ENCODE measurements around the gene ALK.

The ALK gene

GRCh38 chr2:29485117-29485516 lies 436.3 kb downstream of the ALK start:
- H3K27ac ChIP-seq (ENCODE audit: low read length): no peak overlapping the region
- no peaks in the 10 kb centered on the region for H3K27me3 ChIP-seq (ENCODE audit: low read depth, low read length)
- H3K4me1 ChIP-seq (ENCODE audit: control insufficient read depth in 1 of 2, insufficient read depth in 2 of 2, low read length in 2 of 2): no peaks in the 10 kb centered on the region
- H3K36me3 ChIP-seq (ENCODE audit: control insufficient read depth in 1 of 2, insufficient read depth in 2 of 2, low read length in 2 of 2): no peaks in the 10 kb centered on the region
- no peak overlapping the region for H3K4me3 ChIP-seq (ENCODE audit: low read depth in 1 of 2, low read length in 2 of 2)
- H3K9me3 ChIP-seq (ENCODE audit: control insufficient read depth in 1 of 2, low read length in 2 of 2): peaks cover 0 to 6% of the 10 kb centered on the region in 2 donors

DNA sequence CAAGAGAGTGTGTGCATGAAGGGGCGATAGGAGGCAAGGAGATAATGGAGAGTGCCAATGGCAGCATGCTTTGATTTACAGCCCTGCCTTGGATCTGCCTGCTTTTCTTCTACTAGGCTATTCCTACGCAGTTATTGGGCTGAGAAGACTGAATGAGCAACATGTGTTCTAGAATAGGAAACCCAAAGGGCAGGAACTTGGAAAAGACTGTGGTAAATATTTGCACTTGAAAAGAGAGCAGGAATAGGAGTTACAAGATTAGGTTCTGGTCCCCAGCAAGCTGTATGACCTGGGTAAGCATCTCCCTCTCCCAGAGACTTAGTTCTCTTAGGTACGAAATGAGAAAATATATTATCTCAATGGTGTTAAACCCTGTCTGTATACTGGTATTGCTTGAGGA lies 438.5 kb downstream of the ALK start:
- no peak overlapping the region for H3K27ac ChIP-seq (ENCODE audit: low read length)
- no peaks in the 10 kb centered on the region for H3K36me3 ChIP-seq (ENCODE audit: control insufficient read depth in 1 of 2, insufficient read depth in 2 of 2, low read length in 2 of 2)
- no peaks in the 10 kb centered on the region for H3K27me3 ChIP-seq (ENCODE audit: low read depth, low read length)
- H3K4me3 ChIP-seq (ENCODE audit: low read depth in 1 of 2, low read length in 2 of 2): no peak overlapping the region
- H3K9me3 ChIP-seq (ENCODE audit: control insufficient read depth in 1 of 2, low read length in 2 of 2): peaks cover 0 to 6% of the 10 kb centered on the region in 2 donors
- no peaks in the 10 kb centered on the region for H3K4me1 ChIP-seq (ENCODE audit: control insufficient read depth in 1 of 2, insufficient read depth in 2 of 2, low read length in 2 of 2)

DNA sequence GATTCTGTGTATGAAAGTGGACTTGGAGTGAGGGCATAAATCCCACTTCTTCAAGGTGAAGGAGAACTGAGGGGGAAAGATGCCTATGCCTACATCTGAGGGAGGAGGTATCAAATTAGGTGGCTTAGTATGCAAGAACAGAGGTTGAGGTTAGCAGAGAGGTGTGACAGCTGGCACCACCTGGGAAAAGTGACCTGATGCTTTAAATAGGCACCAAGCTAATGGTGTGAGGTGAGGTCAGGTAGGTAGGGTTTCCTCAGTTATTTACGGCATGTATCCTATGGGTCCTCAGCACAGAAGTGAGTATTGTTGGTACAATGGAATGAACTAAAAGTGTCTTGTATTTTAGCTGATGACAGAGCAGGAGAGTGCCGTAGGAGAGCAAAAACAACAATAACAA lies 439.0 kb downstream of the ALK start:
- no peaks in the 10 kb centered on the region for H3K4me1 ChIP-seq (ENCODE audit: control insufficient read depth in 1 of 2, insufficient read depth in 2 of 2, low read length in 2 of 2)
- H3K27me3 ChIP-seq (ENCODE audit: low read depth, low read length): no peaks in the 10 kb centered on the region

DNA sequence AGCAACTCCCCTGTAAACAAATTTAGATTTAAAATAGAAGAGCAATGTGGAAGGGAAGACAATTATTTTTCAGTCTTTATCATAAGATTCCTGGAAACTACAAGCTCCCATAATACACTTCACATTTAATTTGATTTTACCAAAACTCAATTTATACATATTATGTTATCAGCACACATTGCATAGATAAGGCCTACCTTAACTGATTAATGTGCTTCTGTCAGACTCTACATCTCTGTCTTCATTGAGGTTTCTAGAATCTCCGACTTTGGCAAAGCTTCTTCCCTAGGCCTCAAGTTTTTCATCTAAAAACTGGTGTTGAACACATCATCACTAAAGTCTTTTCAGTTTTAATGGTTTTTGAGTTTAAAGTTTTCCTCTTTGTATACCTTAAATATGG lies 440.1 kb downstream of the ALK start:
- H3K27ac ChIP-seq (ENCODE audit: low read length): no peak overlapping the region
- no peak overlapping the region for H3K4me3 ChIP-seq (ENCODE audit: low read depth in 1 of 2, low read length in 2 of 2)
- H3K9me3 ChIP-seq (ENCODE audit: control insufficient read depth in 1 of 2, low read length in 2 of 2): peaks cover 0 to 6% of the 10 kb centered on the region in 2 donors
- no peaks in the 10 kb centered on the region for H3K4me1 ChIP-seq (ENCODE audit: control insufficient read depth in 1 of 2, insufficient read depth in 2 of 2, low read length in 2 of 2)
- no peaks in the 10 kb centered on the region for H3K36me3 ChIP-seq (ENCODE audit: control insufficient read depth in 1 of 2, insufficient read depth in 2 of 2, low read length in 2 of 2)
- H3K27me3 ChIP-seq (ENCODE audit: low read depth, low read length): no peaks in the 10 kb centered on the region

More for the DNA sequence above, 439.0 kb downstream of the ALK start:
- no peak overlapping the region for H3K27ac ChIP-seq (ENCODE audit: low read length)
- H3K36me3 ChIP-seq (ENCODE audit: control insufficient read depth in 1 of 2, insufficient read depth in 2 of 2, low read length in 2 of 2): no peaks in the 10 kb centered on the region
- peaks cover 0 to 6% of the 10 kb centered on the region in 2 donors for H3K9me3 ChIP-seq (ENCODE audit: control insufficient read depth in 1 of 2, low read length in 2 of 2)
- no peak overlapping the region for H3K4me3 ChIP-seq (ENCODE audit: low read depth in 1 of 2, low read length in 2 of 2)

DNA sequence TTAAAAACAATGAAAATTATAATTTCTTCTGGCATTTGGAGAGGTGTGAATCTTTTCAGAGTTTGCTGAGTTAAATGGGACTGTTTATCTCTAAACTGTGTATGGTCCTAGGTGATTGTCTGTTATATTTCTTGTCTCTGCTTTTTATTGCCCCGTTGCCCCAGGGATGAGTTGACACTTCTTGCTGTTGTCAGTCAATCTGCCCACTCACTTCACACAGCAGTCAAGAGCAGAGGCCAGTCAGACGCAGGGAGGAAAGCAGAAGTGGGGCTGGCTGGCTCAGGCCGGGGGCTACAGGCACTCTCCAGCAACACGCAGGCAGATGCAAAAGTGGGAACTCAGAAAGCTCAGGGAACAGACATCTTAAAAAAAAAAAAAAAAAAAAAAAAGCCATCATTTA lies 441.0 kb downstream of the ALK start:
- peaks cover 0 to under 1% of the 10 kb centered on the region in 2 donors for H3K9me3 ChIP-seq (ENCODE audit: control insufficient read depth in 1 of 2, low read length in 2 of 2)
- no peaks in the 10 kb centered on the region for H3K4me1 ChIP-seq (ENCODE audit: control insufficient read depth in 1 of 2, insufficient read depth in 2 of 2, low read length in 2 of 2)

GRCh38 chr2:29479401-29479800 lies 442.0 kb downstream of the ALK start:
- Histone ChIP-seq H3K27me3 (ENCODE audit: low read depth, low read length) (no peaks in the 10 kb centered on the region), H3K27ac (ENCODE audit: low read length) (no peak overlapping the region), H3K9me3 (ENCODE audit: control insufficient read depth in 1 of 2, low read length in 2 of 2) (no peaks in the 10 kb centered on the region), H3K4me3 (ENCODE audit: low read depth in 1 of 2, low read length in 2 of 2) (no peak overlapping the region), H3K4me1 (ENCODE audit: control insufficient read depth in 1 of 2, insufficient read depth in 2 of 2, low read length in 2 of 2) (no peaks in the 10 kb centered on the region), H3K36me3 (ENCODE audit: control insufficient read depth in 1 of 2, insufficient read depth in 2 of 2, low read length in 2 of 2) (no peaks in the 10 kb centered on the region)

More for the DNA sequence above, 441.0 kb downstream of the ALK start:
- Histone ChIP-seq H3K27ac (ENCODE audit: low read length) (no peak overlapping the region), H3K36me3 (ENCODE audit: control insufficient read depth in 1 of 2, insufficient read depth in 2 of 2, low read length in 2 of 2) (no peaks in the 10 kb centered on the region), H3K4me3 (ENCODE audit: low read depth in 1 of 2, low read length in 2 of 2) (no peak overlapping the region), H3K27me3 (ENCODE audit: low read depth, low read length) (no peaks in the 10 kb centered on the region)

DNA sequence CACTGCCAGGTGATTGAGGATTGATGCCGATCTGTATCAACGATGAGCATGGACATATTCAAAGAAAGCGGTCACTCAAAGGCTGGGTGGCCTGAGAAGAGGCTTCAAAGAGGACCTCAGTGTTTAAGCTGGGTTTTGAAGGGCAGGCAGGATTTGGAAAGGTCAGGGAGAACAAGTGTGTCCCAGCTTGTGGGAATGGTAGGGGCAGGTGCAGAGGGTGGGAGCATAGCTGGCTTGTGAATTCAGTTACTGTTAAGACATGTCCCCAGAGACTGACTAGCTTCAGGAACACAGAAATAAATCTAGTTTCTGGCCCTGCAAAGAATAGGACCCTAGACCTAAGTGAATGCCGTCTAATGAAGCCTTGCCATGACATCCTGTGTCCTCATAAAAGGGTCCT lies 442.7 kb downstream of the ALK start:
- Histone ChIP-seq H3K4me3 (ENCODE audit: low read depth in 1 of 2, low read length in 2 of 2) (no peak overlapping the region), H3K27ac (ENCODE audit: low read length) (no peak overlapping the region), H3K36me3 (ENCODE audit: control insufficient read depth in 1 of 2, insufficient read depth in 2 of 2, low read length in 2 of 2) (no peaks in the 10 kb centered on the region), H3K4me1 (ENCODE audit: control insufficient read depth in 1 of 2, insufficient read depth in 2 of 2, low read length in 2 of 2) (no peaks in the 10 kb centered on the region), H3K9me3 (ENCODE audit: control insufficient read depth in 1 of 2, low read length in 2 of 2) (no peaks in the 10 kb centered on the region), H3K27me3 (ENCODE audit: low read depth, low read length) (no peaks in the 10 kb centered on the region)

DNA sequence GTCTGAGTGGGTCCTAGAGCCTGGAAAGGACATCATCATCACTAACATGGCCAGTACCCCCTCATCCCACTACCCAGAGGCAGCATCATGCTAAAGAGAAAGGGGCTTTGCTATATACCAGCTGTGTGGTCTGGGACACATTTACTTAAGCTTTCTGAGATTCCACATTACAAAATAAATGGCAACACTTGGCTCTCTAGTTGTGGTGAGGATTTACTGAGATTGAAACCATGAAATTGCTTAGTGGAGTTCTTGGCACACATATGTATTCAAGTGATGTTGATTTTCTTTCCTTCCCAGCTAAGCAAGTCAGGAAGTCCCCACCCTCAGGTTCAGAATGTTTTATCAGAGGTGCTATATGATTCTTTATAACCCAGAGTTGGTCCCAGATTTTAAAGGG lies 444.2 kb downstream of the ALK start:
- Histone ChIP-seq H3K4me1 (ENCODE audit: control insufficient read depth in 1 of 2, insufficient read depth in 2 of 2, low read length in 2 of 2) (no peaks in the 10 kb centered on the region), H3K9me3 (ENCODE audit: control insufficient read depth in 1 of 2, low read length in 2 of 2) (peaks cover under 1 to 5% of the 10 kb centered on the region in 2 donors), H3K27me3 (ENCODE audit: low read depth, low read length) (no peaks in the 10 kb centered on the region), H3K4me3 (ENCODE audit: low read depth in 1 of 2, low read length in 2 of 2) (no peak overlapping the region), H3K27ac (ENCODE audit: low read length) (no peak overlapping the region), H3K36me3 (ENCODE audit: control insufficient read depth in 1 of 2, insufficient read depth in 2 of 2, low read length in 2 of 2) (no peaks in the 10 kb centered on the region)

GRCh38 chr2:29475499-29475898 lies 445.9 kb downstream of the ALK start:
- no peak overlapping the region for H3K4me3 ChIP-seq (ENCODE audit: low read depth in 1 of 2, low read length in 2 of 2)

DNA sequence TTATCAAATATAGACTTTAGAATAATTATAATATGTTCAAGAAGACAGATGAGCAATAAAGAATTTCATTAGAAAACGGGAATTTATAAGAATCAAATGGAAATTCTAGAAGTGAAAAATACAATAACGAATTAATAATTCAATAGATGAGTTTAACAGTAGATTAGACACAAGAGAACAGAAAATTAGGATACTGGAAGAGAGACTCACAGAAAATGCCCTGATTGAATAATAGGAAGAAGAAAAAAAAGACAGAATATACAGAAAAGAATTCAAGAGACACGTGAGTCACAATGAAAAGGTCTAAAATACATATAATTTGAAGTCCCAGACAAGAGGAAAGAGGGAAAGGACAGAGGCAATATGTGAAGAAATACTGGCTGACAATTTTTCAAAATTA lies 451.4 kb downstream of the ALK start:
- no peaks in the 10 kb centered on the region for H3K4me1 ChIP-seq (ENCODE audit: control insufficient read depth in 1 of 2, insufficient read depth in 2 of 2, low read length in 2 of 2)
- H3K27me3 ChIP-seq (ENCODE audit: low read depth, low read length): no peaks in the 10 kb centered on the region
- peaks cover 5 to 18% of the 10 kb centered on the region in 2 donors for H3K9me3 ChIP-seq (ENCODE audit: control insufficient read depth in 1 of 2, low read length in 2 of 2)
- H3K27ac ChIP-seq (ENCODE audit: low read length): no peak overlapping the region
- no peaks in the 10 kb centered on the region for H3K36me3 ChIP-seq (ENCODE audit: control insufficient read depth in 1 of 2, insufficient read depth in 2 of 2, low read length in 2 of 2)
- H3K4me3 ChIP-seq (ENCODE audit: low read depth in 1 of 2, low read length in 2 of 2): no peak overlapping the region

More at GRCh38 chr2:29475499-29475898, 445.9 kb downstream of the ALK start:
- H3K27ac ChIP-seq (ENCODE audit: low read length): no peak overlapping the region
- H3K9me3 ChIP-seq (ENCODE audit: control insufficient read depth in 1 of 2, low read length in 2 of 2): peaks cover 5 to 10% of the 10 kb centered on the region in 2 donors
- H3K36me3 ChIP-seq (ENCODE audit: control insufficient read depth in 1 of 2, insufficient read depth in 2 of 2, low read length in 2 of 2): no peaks in the 10 kb centered on the region
- no peaks in the 10 kb centered on the region for H3K27me3 ChIP-seq (ENCODE audit: low read depth, low read length)
- no peaks in the 10 kb centered on the region for H3K4me1 ChIP-seq (ENCODE audit: control insufficient read depth in 1 of 2, insufficient read depth in 2 of 2, low read length in 2 of 2)

DNA sequence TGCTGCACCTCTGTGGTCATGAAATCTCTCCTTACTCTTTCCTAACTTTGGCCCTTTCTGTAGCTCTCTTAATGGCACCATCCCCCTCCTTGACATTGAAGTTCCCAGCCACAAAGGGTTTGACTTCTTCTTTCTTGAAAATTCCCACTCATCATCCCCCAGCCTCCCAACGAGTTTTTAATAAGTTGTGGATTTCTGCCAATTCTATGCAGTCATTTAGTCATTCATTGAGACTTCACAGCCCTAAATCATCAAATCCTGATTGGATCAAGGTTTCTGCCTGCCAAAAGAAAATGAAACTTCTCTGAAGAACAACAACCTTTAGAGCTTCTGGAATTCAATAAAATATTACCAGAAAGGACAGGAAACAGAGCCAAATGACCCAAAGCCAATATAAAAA lies 451.9 kb downstream of the ALK start:
- H3K4me3 ChIP-seq (ENCODE audit: low read depth in 1 of 2, low read length in 2 of 2): no peak overlapping the region
- peaks cover 5 to 18% of the 10 kb centered on the region in 2 donors for H3K9me3 ChIP-seq (ENCODE audit: control insufficient read depth in 1 of 2, low read length in 2 of 2)
- H3K36me3 ChIP-seq (ENCODE audit: control insufficient read depth in 1 of 2, insufficient read depth in 2 of 2, low read length in 2 of 2): no peaks in the 10 kb centered on the region
- H3K4me1 ChIP-seq (ENCODE audit: control insufficient read depth in 1 of 2, insufficient read depth in 2 of 2, low read length in 2 of 2): no peaks in the 10 kb centered on the region
- no peaks in the 10 kb centered on the region for H3K27me3 ChIP-seq (ENCODE audit: low read depth, low read length)
- no peak overlapping the region for H3K27ac ChIP-seq (ENCODE audit: low read length)

DNA sequence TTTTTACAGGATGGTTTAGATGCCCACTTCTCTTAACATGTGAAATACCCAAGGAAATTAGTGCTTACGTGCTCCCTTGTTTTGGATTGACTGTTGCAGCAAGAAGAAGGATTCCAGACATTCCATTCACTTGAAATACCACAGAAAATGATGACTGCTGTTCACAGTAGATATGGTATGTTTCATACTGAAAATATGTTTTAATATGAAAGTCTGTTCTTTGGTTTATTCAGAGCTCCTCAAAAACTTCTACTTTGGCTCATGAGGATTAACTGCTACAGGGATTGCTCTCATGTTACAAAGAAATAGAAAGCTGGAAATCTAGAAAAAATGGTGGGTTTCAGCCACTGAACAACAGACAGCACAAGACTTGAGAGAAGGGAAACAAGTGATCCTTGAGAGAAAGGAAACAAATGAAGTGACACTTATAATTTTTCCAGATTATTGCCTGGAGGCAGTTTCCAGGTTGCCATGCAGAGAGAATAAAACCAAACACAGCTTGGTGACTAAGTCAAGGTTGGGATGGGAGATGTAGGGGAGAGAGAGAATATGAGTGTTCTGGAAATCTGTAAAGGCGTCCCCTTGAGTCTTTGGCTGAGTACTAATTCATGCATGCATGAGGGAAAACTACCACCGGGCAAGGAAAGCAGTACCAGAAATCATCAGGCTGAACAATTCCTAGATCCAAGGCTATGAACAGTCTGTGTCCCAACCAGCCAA lies 458.0 kb downstream of the ALK start:
- no peak overlapping the region for H3K27ac ChIP-seq (ENCODE audit: low read length)
- H3K4me3 ChIP-seq (ENCODE audit: low read depth in 1 of 2, low read length in 2 of 2): no peak overlapping the region
- no peaks in the 10 kb centered on the region for H3K36me3 ChIP-seq (ENCODE audit: control insufficient read depth in 1 of 2, insufficient read depth in 2 of 2, low read length in 2 of 2)
- H3K27me3 ChIP-seq (ENCODE audit: low read depth, low read length): no peaks in the 10 kb centered on the region
- no peaks in the 10 kb centered on the region for H3K4me1 ChIP-seq (ENCODE audit: control insufficient read depth in 1 of 2, insufficient read depth in 2 of 2, low read length in 2 of 2)
- H3K9me3 ChIP-seq (ENCODE audit: control insufficient read depth in 1 of 2, low read length in 2 of 2): peaks cover 0 to under 1% of the 10 kb centered on the region in 2 donors
